Coronary artery (tissue), 2 donors: Measurements from ENCODE around the gene AMIGO2.

Experiments used
- DNase-seq: peaks from one replicate; pipeline ENCODE4 v3.0.0-alpha.2; 2017; ENCODE audit warnings: low spot score
- H3K27ac ChIP-seq, 2 donors: fragments of 200-600 bp; sonication (generic); one replicate each; pipeline ENCODE4 v1.5.1; 2016 to 2019
- H3K4me3 ChIP-seq: fragments of 200-600 bp; sonication (generic); 2 replicates; pipeline ENCODE4 v1.5.1; 2016; ENCODE audit warnings: mild to moderate bottlenecking, moderate library complexity
- TF ChIP-seq, protein P1 (sequence below): fragments of 200-600 bp; sonication (generic); IDR thresholded peaks from one replicate; pipeline ENCODE4 v1.5.1; 2019; ENCODE audit warnings: antibody characterized with exemption

The AMIGO2 gene

GRCh38 chr12:47107446-47107845, 27.7 kb upstream of the AMIGO2 start:
- H3K27ac ChIP-seq, result peak overlapping the region in 1 of 2 donors; percentile 13
- no peak overlapping the region for H3K4me3 ChIP-seq
- no peak for DNase-seq
- TF ChIP-seq, protein P1, sequence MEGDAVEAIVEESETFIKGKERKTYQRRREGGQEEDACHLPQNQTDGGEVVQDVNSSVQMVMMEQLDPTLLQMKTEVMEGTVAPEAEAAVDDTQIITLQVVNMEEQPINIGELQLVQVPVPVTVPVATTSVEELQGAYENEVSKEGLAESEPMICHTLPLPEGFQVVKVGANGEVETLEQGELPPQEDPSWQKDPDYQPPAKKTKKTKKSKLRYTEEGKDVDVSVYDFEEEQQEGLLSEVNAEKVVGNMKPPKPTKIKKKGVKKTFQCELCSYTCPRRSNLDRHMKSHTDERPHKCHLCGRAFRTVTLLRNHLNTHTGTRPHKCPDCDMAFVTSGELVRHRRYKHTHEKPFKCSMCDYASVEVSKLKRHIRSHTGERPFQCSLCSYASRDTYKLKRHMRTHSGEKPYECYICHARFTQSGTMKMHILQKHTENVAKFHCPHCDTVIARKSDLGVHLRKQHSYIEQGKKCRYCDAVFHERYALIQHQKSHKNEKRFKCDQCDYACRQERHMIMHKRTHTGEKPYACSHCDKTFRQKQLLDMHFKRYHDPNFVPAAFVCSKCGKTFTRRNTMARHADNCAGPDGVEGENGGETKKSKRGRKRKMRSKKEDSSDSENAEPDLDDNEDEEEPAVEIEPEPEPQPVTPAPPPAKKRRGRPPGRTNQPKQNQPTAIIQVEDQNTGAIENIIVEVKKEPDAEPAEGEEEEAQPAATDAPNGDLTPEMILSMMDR, result no peak

GRCh38 chr12:47105914-47106674, 26.3 kb upstream of the AMIGO2 start:
- Histone ChIP-seq H3K4me3 (no peak overlapping the region), H3K27ac (peak overlapping the region in 1 of 2 donors; percentile 40)
- TF ChIP-seq, protein P1, result no peak
- DNase-seq, result no peak

- DNase-seq, result no peak
- TF ChIP-seq, protein P1, result no peak
- peak overlapping the region; percentile 72 to 91 for H3K27ac ChIP-seq
- H3K4me3 ChIP-seq, result peak overlapping the region; percentile 5
Measured at GRCh38 chr12:47102845-47103651, 23.3 kb upstream of the AMIGO2 start.

- no peak overlapping the region for H3K4me3 ChIP-seq
- no peak for DNase-seq
- TF ChIP-seq, protein P1, result no peak
- peak overlapping the region; percentile 72 to 91 for H3K27ac ChIP-seq
Measured at GRCh38 chr12:47102406-47102805, 22.6 kb upstream of the AMIGO2 start.

DNA sequence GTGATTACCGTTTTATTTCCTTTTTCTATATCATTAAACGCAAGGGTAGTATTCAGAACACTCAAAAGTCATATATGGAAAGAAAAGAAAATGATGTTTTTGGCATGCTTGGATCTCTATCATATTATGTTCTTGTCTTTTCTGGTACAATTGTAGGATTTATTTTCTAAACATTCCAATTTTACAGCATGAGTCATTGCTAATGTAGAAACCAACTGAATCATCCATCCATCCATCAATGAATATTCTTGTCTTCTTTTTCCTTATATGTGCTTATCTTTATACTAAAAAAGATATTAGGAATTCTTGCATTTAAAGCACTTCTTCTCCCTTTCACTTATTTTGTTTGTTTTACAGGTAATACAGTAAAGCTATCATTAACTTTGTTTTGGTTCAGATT, 20.4 kb upstream of the AMIGO2 start:
- Histone ChIP-seq H3K4me3 (no peak overlapping the region), H3K27ac (peak overlapping the region; percentile 57 to 91)
- TF ChIP-seq, protein P1, result no peak
- DNase-seq, result no peak

DNA sequence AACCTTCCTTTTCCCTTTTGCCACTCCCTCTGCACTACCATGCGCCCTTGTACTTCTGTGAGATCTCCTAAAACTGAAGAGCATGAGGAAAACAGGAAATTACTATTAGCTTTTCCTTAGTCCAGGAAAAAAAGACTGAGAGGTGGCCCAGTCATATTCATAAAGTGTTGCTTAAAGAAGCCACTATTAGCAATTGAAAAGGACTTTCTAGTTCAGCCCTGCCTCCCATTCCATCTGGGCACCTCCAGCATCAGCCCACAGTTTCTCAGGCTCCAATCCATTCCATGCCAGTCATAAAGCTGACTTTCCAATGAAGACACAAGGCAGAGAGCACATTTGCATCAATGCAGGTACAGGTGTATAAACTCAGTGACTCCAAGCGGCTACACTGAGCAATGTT, 19.9 kb upstream of the AMIGO2 start:
- no peak for DNase-seq
- no peak overlapping the region for H3K4me3 ChIP-seq
- TF ChIP-seq, protein P1, result no peak
- peak overlapping the region; percentile 57 to 91 for H3K27ac ChIP-seq
